ENCODE measurements around the gene DNASE1L3. TPM values are rescaled to one million over a fixed set of nuclear protein-coding genes. Genes with fewer than 3 reads are reported as not detected.
A peak's percentile ranks its signal among the peaks of the same experiment; 100 is the strongest.

Gene DNASE1L3
- total and polyA plus RNA-seq, 11 donors, result 0.44 to 4.1 (median 1.2) TPM

DNA sequence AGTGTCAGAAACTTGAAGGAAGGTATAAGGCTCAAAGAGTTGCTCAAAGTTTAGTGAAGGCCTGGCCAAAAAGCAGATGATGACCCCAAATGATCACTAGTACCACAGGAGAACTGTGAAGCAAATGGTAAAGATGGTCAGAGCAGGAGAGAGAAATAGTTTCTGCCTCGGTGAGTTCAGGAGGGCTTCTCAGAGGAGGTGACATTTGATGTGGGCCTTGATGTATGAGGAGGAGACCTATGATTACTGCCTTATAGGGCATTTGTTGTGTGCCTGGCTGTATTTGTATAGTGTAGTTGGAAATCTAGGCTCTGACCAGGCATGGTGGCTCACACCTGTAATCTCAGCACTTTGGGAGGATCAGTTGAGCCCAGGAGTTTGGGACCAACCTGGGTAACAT is 50.4 kb downstream of the DNASE1L3 start:
- H3K4me3 ChIP-seq, result no peak overlapping the region
- peaks cover 0 to 82% (median 64%) of the 10 kb centered on the region in 9 donors for H3K36me3 ChIP-seq
- intact Hi-C loops (cut with DNase I), result loop anchor here in 1 of 10 donors (10.0 kb wide), 1 partner anchor 266 kb away; no protein-coding TSS in a partner anchor
- WGBS, 4 donors, result 93 to 100% (median 96%) methylated on average over 1 of the region's 1 CpG
- DNase-seq, result no peak
- H3K27me3 ChIP-seq, result no peaks in the 10 kb centered on the region
- peak overlapping the region in 1 of 12 donors; percentile 65 for H3K27ac ChIP-seq
- ATAC-seq, result no peak
- peaks cover 0 to 37% (median 25%) of the 10 kb centered on the region in 12 donors for H3K4me1 ChIP-seq
- peaks cover 0 to 6% (median 0%) of the 10 kb centered on the region in 12 donors for H3K9me3 ChIP-seq
- no peak for TF ChIP-seq POLR2A (IDR thresholded peaks at IDR 0.05)
- TF ChIP-seq, protein P1, sequence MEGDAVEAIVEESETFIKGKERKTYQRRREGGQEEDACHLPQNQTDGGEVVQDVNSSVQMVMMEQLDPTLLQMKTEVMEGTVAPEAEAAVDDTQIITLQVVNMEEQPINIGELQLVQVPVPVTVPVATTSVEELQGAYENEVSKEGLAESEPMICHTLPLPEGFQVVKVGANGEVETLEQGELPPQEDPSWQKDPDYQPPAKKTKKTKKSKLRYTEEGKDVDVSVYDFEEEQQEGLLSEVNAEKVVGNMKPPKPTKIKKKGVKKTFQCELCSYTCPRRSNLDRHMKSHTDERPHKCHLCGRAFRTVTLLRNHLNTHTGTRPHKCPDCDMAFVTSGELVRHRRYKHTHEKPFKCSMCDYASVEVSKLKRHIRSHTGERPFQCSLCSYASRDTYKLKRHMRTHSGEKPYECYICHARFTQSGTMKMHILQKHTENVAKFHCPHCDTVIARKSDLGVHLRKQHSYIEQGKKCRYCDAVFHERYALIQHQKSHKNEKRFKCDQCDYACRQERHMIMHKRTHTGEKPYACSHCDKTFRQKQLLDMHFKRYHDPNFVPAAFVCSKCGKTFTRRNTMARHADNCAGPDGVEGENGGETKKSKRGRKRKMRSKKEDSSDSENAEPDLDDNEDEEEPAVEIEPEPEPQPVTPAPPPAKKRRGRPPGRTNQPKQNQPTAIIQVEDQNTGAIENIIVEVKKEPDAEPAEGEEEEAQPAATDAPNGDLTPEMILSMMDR (IDR thresholded peaks at IDR 0.05), result no peak

- ATAC-seq (no peak), DNase-seq (no peak)
- peaks cover 0 to 97% (median 69%) of the 10 kb centered on the region in 9 donors for H3K36me3 ChIP-seq
- intact Hi-C loops (cut with DNase I), result no loop called here
- WGBS, 4 donors, result 94 to 98% (median 96%) methylated on average over 7 of the region's 7 CpGs
- no peak overlapping the region for H3K4me3 ChIP-seq
- peaks cover 0 to 22% (median 11%) of the 10 kb centered on the region in 12 donors for H3K4me1 ChIP-seq
- H3K27ac ChIP-seq, result peak overlapping the region in 1 of 12 donors; percentile 20
- no peaks in the 10 kb centered on the region for H3K27me3 ChIP-seq
- TF ChIP-seq POLR2A (IDR thresholded peaks at IDR 0.05), result no peak
- TF ChIP-seq, protein P1 (IDR thresholded peaks at IDR 0.05), result no peak
- peaks cover 0 to 6% (median 0%) of the 10 kb centered on the region in 12 donors for H3K9me3 ChIP-seq
These were observed 52.2 kb downstream of the DNASE1L3 start for GRCh38 chr3:58158442-58159153.

DNA sequence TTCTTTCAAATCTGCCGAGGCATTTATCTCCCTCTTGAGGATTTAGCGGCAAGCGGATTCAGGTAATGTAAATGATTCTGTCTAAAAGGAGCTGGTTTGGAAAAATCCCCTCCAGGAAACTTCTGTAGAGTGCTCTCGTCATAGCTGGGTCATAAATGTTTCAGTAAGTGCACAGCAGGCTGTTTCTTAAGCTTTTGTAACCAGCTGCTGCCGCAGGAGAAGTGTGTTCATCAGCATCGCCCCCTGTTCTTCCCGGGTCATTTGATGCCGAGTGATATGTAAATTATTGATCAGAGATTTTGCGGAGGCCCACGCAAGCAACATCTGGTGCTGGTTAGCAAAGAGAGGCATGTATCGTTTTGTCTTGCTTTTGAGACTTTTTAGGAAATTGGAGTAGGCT is 53.1 kb downstream of the DNASE1L3 start:
- TF ChIP-seq POLR2A (IDR thresholded peaks at IDR 0.05), result no peak
- TF ChIP-seq, protein P1 (IDR thresholded peaks at IDR 0.05), result no peak
- peaks cover 0 to 6% (median 0%) of the 10 kb centered on the region in 12 donors for H3K9me3 ChIP-seq
- intact Hi-C loops (cut with DNase I), result no loop called here
- H3K27ac ChIP-seq, result peak overlapping the region in 1 of 12 donors; percentile 20
- peaks cover 0 to 97% (median 72%) of the 10 kb centered on the region in 9 donors for H3K36me3 ChIP-seq
- H3K27me3 ChIP-seq, result no peaks in the 10 kb centered on the region
- DNase-seq (no peak), ATAC-seq (no peak)
- no peak overlapping the region for H3K4me3 ChIP-seq
- WGBS, 4 donors, result 90 to 96% (median 93%) methylated on average over 11 of the region's 11 CpGs
- H3K4me1 ChIP-seq, result peaks cover 0 to 22% (median 5%) of the 10 kb centered on the region in 12 donors

- 93 to 98% (median 97%) methylated on average over 9 to 10 of the region's 10 CpGs for whole genome bisulfite sequencing, 4 donors
- Histone ChIP-seq H3K27me3 (no peaks in the 10 kb centered on the region), H3K4me3 (no peak overlapping the region), H3K27ac (peak overlapping the region in 1 of 12 donors; percentile 20), H3K36me3 (peaks cover 0 to 95% (median 88%) of the 10 kb centered on the region in 9 donors), H3K4me1 (peaks cover 0 to 14% (median 2%) of the 10 kb centered on the region in 12 donors), H3K9me3 (no peaks in the 10 kb centered on the region)
- intact Hi-C loops (cut with DNase I), result no loop called here
- DNase-seq (no peak), ATAC-seq (no peak)
- TF ChIP-seq POLR2A (IDR thresholded peaks at IDR 0.05), result no peak
- TF ChIP-seq, protein P1 (IDR thresholded peaks at IDR 0.05), result no peak
These were observed 54.9 kb downstream of the DNASE1L3 start for GRCh38 chr3:58155838-58156237.

Measured in heart left ventricle (tissue), 16 donors.